T-cell (primary cell): Measurements from ENCODE around the gene IDH1. TPM values are rescaled to one million over a fixed set of nuclear protein-coding genes. Genes with fewer than 3 reads are reported as not detected.

ENCODE experiments used
- ATAC-seq, 4 experiments: fragments of 200-7000 bp in 3 of 4; fragments of 150-1000 bp in 1 of 4; cut with Tn5 transposase; replicated peaks in 1 of 4; 1 replicate in 3 of 4; 2 replicates in 1 of 4; pipeline ENCODE4 v1.10.0; 2021; ENCODE audit warnings: moderate library complexity in 3 of 4, mild to moderate bottlenecking in 2 of 4, moderate number of reproducible peaks in 1 of 4
- CTCF ChIA-PET, 2 donors: fragments of 300-600 bp; sonication (Branson Sonifier 250); formaldehyde crosslinking; loops; one replicate each; lab custom pipeline; 2022; ENCODE audit warnings: antibody characterized with exemption in 2 of 2; lab: Charles Lee
- POLR2A ChIA-PET, 2 donors: fragments of 300-600 bp; sonication (Branson Sonifier 250); formaldehyde crosslinking; loops; one replicate each; lab custom pipeline; 2022; ENCODE audit warnings: antibody characterized with exemption in 2 of 2; lab: Charles Lee
- DNase-seq, 35 experiments: peaks; one replicate each; pipeline versions ENCODE4 v3.0.0 to v3.0.0-alpha.2; 2013 to 2023
- H3K27ac ChIP-seq: one replicate; pipeline ENCODE4 v1.5.1; 2013; ENCODE audit warnings: low read length
- H3K27me3 ChIP-seq, 2 experiments: replicated peaks in 1 of 2; 1 replicate in 1 of 2; 2 replicates in 1 of 2; pipeline versions ENCODE4 v1.6.1 to v1.7.0; 2013; ENCODE audit warnings: low read length in 1 of 2, mixed read lengths in 1 of 2; ENCODE audit not compliant: control insufficient read depth in 2 of 2, insufficient read depth in 2 of 2; ENCODE audit errors: extremely low read depth in 1 of 2
- H3K36me3 ChIP-seq, 2 donors: 1 replicate in 1 of 2; 2 replicates in 1 of 2; pipeline versions ENCODE4 v1.6.1 to v1.7.0; 2013; ENCODE audit warnings: low read length in 1 of 2; ENCODE audit not compliant: control insufficient read depth in 2 of 2, insufficient read depth in 1 of 2; ENCODE audit errors: extremely low read depth in 1 of 2
- H3K4me1 ChIP-seq, 2 experiments: 1 replicate in 1 of 2; 2 replicates in 1 of 2; pipeline versions ENCODE4 v1.6.1 to v1.7.0; 2013; ENCODE audit warnings: low read length in 2 of 2, mixed read lengths in 1 of 2; ENCODE audit not compliant: insufficient read depth in 2 of 2, control insufficient read depth in 1 of 2; ENCODE audit errors: extremely low read depth in 1 of 2
- H3K4me3 ChIP-seq, 2 donors: 1 replicate in 1 of 2; 2 replicates in 1 of 2; pipeline versions ENCODE4 v1.5.1 to v1.7.0; 2013; ENCODE audit warnings: mild to moderate bottlenecking in 2 of 2, low read length in 1 of 2, moderate library complexity in 1 of 2; ENCODE audit not compliant: control insufficient read depth in 1 of 2; ENCODE audit errors: extremely low read depth in 1 of 2
- H3K9me3 ChIP-seq: 2 replicates; pipeline ENCODE4 v1.7.0; 2013
- H3K27ac Mint-ChIP-seq, 2 donors: one replicate each; pipeline ENCODE4 v1.8.0; 2020 to 2021; ENCODE audit warnings: mild to moderate bottlenecking in 2 of 2, mixed read lengths in 2 of 2
- H3K27me3 Mint-ChIP-seq, 2 donors: one replicate each; pipeline ENCODE4 v1.8.0; 2021 to 2022; ENCODE audit warnings: mixed read lengths in 2 of 2
- H3K36me3 Mint-ChIP-seq: one replicate; pipeline ENCODE4 v1.8.0; 2021; ENCODE audit warnings: mixed read lengths
- H3K4me1 Mint-ChIP-seq, 3 donors: one replicate each; pipeline ENCODE4 v1.8.0; 2020 to 2022; ENCODE audit warnings: mixed read lengths in 3 of 3, mild to moderate bottlenecking in 1 of 3
- H3K4me3 Mint-ChIP-seq, 3 donors: one replicate each; pipeline ENCODE4 v1.8.0; 2020 to 2022; ENCODE audit warnings: mild to moderate bottlenecking in 3 of 3, mixed read lengths in 3 of 3, moderate library complexity in 3 of 3
- H3K9me3 Mint-ChIP-seq, 3 donors: one replicate each; pipeline ENCODE4 v1.8.0; 2020 to 2022; ENCODE audit warnings: mixed read lengths in 3 of 3
- WGBS: methylation state at CpG from one replicate; pipeline ENCODE4 v1.1.5; 2013; ENCODE audit warnings: missing lambda C conversion rate; ENCODE audit not compliant: insufficient coverage; 5-methylcytosine and 5-hydroxymethylcytosine counted together
- total RNA-seq, 35 experiments: library from RNA in 6 of 35; stranded (reverse) in 6 of 35; fragments of 120-200 nt in 1 of 35; gene quantifications; one replicate each; pipeline versions ENCODE4 v1.2.1 to v1.2.4 and lab custom pipeline; 2013 to 2026

The IDH1 gene
- total RNA-seq, 5 donors from 2014 or later (not counting 1 experiment from before 2014, with no cell fraction given): 5.1 to 22.9 (median 22.2) TPM

DNA sequence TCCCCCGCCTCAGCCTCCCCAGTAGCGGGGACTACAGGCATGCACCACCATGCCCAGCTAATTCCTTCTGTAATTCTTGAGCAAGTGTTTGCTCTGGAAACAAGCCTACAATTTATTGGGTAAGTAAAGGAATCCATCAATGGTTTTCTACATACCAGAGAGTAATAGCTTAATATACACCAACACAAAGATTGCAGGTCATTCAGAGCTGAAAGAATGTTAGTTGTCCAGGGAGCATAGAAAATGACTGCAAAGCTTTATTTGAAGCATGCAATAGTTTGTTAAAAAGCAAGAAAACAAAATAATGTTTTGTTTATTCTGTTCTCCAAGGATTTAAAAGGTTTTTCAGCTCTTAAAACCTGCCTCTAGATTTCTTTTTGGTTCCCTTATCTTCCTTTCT is 5.6 kb downstream of the IDH1 start:
- peaks cover 3 to 60% of the 10 kb centered on the region in 2 donors for H3K36me3 ChIP-seq
- no peak overlapping the region for H3K27ac ChIP-seq
- H3K4me1 ChIP-seq: peaks cover 0 to 8% of the 10 kb centered on the region in 2 experiments
- no peaks in the 10 kb centered on the region for H3K27me3 ChIP-seq
- Mint-ChIP-seq H3K27me3 (no peaks in the 10 kb centered on the region), H3K27ac (no peak overlapping the region), H3K4me1 (peaks cover 12 to 26% (median 22%) of the 10 kb centered on the region in 3 donors), H3K36me3 (peaks cover 49% of the 10 kb centered on the region), H3K4me3 (no peak overlapping the region), H3K9me3 (no peaks in the 10 kb centered on the region)
- H3K4me3 ChIP-seq: no peak overlapping the region
- ChIA-PET CTCF (interaction anchor here in 1 of 2 donors (0.7 kb wide), 1 partner anchor 1266 kb away, joined by 3 read pairs; no protein-coding TSS in a partner anchor), POLR2A (no interaction called here)
- ATAC-seq (no peak), DNase-seq (no peak)
- 100% methylated on average over 1 of the region's 2 CpGs for WGBS
- H3K9me3 ChIP-seq: no peaks in the 10 kb centered on the region

DNA sequence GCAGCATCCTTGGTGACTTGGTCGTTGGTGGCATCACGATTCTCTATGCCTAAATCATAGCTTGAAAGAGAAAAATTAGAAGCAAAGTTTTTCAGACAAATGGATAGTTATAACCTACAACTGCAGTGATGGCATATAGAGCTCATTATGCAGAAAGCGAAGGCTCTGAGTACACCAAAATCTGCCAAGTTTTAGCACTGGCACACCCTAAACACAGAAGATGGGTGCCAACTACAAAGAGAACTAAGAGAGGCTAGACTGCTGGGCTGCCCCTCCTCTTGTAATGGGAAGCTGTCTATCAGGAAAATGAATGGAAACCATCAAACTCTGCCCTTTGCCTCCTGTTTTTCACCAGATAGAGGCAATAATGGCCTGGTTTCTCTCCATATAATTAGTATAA is 6.3 kb downstream of the IDH1 start:
- CTCF ChIA-PET: interaction anchor here in 1 of 2 donors (0.7 kb wide), 1 partner anchor 1266 kb away, joined by 3 read pairs; no protein-coding TSS in a partner anchor
- no peak overlapping the region for H3K27ac Mint-ChIP-seq
- no CpG with 5 or more reads among the region's 3 CpGs for WGBS
- Histone ChIP-seq H3K27me3 (no peaks in the 10 kb centered on the region), H3K4me3 (no peak overlapping the region), H3K36me3 (peaks cover 3 to 66% of the 10 kb centered on the region in 2 donors), H3K4me1 (peaks cover 0 to 1% of the 10 kb centered on the region in 2 experiments), H3K27ac (no peak overlapping the region), H3K9me3 (no peaks in the 10 kb centered on the region)
- POLR2A ChIA-PET: no interaction called here
- H3K27me3 Mint-ChIP-seq: no peaks in the 10 kb centered on the region
- peaks cover 55% of the 10 kb centered on the region for H3K36me3 Mint-ChIP-seq
- no peak for DNase-seq
- no peak for ATAC-seq
- H3K4me3 Mint-ChIP-seq: no peak overlapping the region
- peaks cover 7 to 21% (median 16%) of the 10 kb centered on the region in 3 donors for H3K4me1 Mint-ChIP-seq
- no peaks in the 10 kb centered on the region for H3K9me3 Mint-ChIP-seq

DNA sequence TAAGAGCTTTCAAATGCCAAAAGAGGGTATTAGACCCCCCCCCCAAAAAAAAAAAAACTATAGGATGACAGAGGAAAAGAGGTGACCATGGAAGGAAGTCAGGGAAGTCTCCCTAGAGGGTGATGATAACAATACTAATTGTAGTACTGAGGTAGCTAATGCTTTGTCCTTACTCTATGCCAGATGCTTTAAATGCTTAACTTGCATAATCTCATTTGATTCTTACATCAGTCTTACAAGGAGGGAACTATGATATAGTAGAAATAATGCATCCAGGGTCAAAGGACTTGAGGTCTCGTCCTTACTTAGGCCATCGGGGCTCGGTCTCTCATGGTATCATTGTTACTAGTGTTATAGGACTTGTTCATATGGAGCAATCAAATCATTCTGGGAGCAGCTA is 9.1 kb downstream of the IDH1 start:
- no peaks in the 10 kb centered on the region for H3K9me3 Mint-ChIP-seq
- peaks cover 69% of the 10 kb centered on the region for H3K36me3 Mint-ChIP-seq
- no peak for DNase-seq
- no peak overlapping the region for H3K4me3 Mint-ChIP-seq
- WGBS: no CpG with 5 or more reads among the region's 3 CpGs
- Histone ChIP-seq H3K4me1 (no peaks in the 10 kb centered on the region), H3K36me3 (peaks cover 0 to 65% of the 10 kb centered on the region in 2 donors), H3K27ac (no peak overlapping the region), H3K4me3 (no peak overlapping the region), H3K27me3 (no peaks in the 10 kb centered on the region), H3K9me3 (no peaks in the 10 kb centered on the region)
- ChIA-PET POLR2A (no interaction called here), CTCF (interaction anchor here in 1 of 2 donors (0.7 to 0.8 kb wide), 2 partner anchors 11 to 120 kb away, joined by 3 to 5 read pairs; no protein-coding TSS in a partner anchor)
- no peak overlapping the region for H3K27ac Mint-ChIP-seq
- H3K4me1 Mint-ChIP-seq: peaks cover 0 to 6% (median 0%) of the 10 kb centered on the region in 3 donors
- ATAC-seq: no peak
- no peaks in the 10 kb centered on the region for H3K27me3 Mint-ChIP-seq

DNA sequence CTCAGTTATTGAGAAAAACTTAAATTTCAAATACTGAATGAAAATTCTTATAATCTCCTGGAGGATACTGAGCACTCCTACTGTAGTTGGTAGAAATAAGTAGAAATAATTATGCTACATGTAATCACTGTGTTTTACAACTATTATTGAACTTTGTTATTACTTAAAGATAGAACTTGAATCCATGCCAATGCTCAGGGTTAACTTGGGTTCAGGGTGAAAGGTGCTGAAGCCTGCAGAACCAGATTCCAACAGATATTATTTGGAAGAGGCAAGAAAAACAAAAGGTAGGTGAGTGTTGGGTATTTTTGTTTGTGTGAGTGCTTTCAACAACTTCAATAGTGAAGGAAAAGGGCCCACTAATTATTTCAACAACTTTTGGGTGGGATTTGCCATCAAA is 10.4 kb downstream of the IDH1 start:
- no peaks in the 10 kb centered on the region for H3K4me1 Mint-ChIP-seq
- H3K9me3 Mint-ChIP-seq: no peaks in the 10 kb centered on the region
- DNase-seq: no peak
- H3K4me3 ChIP-seq: no peak overlapping the region
- no peak overlapping the region for H3K27ac Mint-ChIP-seq
- no peaks in the 10 kb centered on the region for H3K9me3 ChIP-seq
- H3K36me3 ChIP-seq: peaks cover 4 to 65% of the 10 kb centered on the region in 2 donors
- no peaks in the 10 kb centered on the region for H3K27me3 ChIP-seq
- no peak overlapping the region for H3K4me3 Mint-ChIP-seq
- ATAC-seq: no peak
- CTCF ChIA-PET: no interaction called here
- no peak overlapping the region for H3K27ac ChIP-seq
- no peaks in the 10 kb centered on the region for H3K27me3 Mint-ChIP-seq
- no peaks in the 10 kb centered on the region for H3K4me1 ChIP-seq
- POLR2A ChIA-PET: no interaction called here
- H3K36me3 Mint-ChIP-seq: peaks cover 65% of the 10 kb centered on the region

DNA sequence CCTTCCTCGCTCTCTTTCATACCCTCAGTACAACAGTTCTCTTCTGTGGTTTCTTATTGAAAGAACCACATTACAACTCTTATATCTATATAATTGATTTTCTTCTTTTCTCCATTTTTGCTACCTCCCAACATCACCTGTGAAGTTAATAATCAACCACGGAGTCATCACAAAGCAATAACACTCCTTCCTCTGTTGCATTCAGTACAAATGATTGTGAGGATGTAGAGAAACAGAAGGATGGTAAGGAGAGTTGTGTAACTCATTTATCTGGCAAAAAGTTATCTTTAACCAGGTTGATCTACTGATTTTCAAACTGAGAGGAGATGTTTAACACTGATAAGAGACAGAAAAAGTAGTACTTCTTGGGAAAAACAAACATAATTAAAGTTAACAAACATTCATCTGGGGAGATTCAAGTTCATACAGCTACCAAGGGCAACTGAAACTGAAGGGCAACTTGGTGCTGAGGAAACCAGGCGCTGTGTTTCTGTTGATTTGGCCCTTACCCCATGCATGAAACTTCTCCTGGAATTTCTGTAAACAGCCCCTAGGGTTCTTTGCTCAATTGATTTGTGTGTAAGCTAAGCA is 14.2 kb downstream of the IDH1 start:
- H3K4me3 ChIP-seq: no peak overlapping the region
- no peaks in the 10 kb centered on the region for H3K27me3 Mint-ChIP-seq
- no peaks in the 10 kb centered on the region for H3K9me3 ChIP-seq
- no CpG with 5 or more reads among the region's 3 CpGs for WGBS
- ChIA-PET POLR2A (no interaction called here), CTCF (no interaction called here)
- no peaks in the 10 kb centered on the region for H3K27me3 ChIP-seq
- H3K4me1 Mint-ChIP-seq: no peaks in the 10 kb centered on the region
- H3K4me3 Mint-ChIP-seq: no peak overlapping the region
- peaks cover 0 to 4% (median 0%) of the 10 kb centered on the region in 3 donors for H3K9me3 Mint-ChIP-seq
- ATAC-seq (no peak), DNase-seq (no peak)
- no peaks in the 10 kb centered on the region for H3K4me1 ChIP-seq
- peaks cover 4 to 54% of the 10 kb centered on the region in 2 donors for H3K36me3 ChIP-seq
- no peak overlapping the region for H3K27ac ChIP-seq
- H3K27ac Mint-ChIP-seq: no peak overlapping the region
- peaks cover 70% of the 10 kb centered on the region for H3K36me3 Mint-ChIP-seq

DNA sequence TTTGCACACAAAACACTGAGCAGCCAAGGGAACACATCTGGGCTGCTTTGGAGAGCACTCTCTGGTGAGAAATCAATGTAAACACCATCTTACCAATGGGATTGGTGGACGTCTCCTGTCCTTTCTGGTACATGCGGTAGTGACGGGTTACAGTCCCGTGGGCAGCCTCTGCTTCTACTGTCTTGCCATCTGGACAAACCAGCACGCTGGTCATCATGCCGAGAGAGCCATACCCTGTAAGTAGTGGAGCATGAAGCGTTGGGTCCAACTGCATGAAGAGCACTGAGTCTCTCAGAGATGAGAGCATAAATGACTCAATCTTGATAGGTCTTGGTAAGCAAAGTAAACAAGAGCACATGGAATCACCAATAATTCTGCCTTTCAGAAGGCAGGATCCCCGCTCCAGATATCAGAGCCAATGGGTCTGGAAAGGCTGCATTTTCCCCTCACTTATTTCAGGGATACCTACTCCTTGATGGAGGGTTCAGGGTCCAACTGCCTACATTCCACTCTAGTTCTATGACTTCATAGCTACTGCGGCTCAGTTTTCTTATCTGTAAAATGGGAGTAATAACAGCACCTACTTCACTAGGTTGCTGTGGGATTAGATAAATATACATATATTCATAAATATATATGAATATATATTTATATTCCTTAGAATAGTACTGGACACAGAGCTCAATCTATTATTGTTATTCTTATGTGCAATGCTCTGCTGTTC is 14.9 kb downstream of the IDH1 start:
- no peak for ATAC-seq
- Histone ChIP-seq H3K9me3 (no peaks in the 10 kb centered on the region), H3K27ac (no peak overlapping the region), H3K4me3 (no peak overlapping the region), H3K36me3 (peaks cover 4 to 54% of the 10 kb centered on the region in 2 donors), H3K4me1 (no peaks in the 10 kb centered on the region), H3K27me3 (no peaks in the 10 kb centered on the region)
- CTCF ChIA-PET: no interaction called here
- Mint-ChIP-seq H3K9me3 (peaks cover 0 to 7% (median 3%) of the 10 kb centered on the region in 3 donors), H3K4me1 (no peaks in the 10 kb centered on the region), H3K27me3 (no peaks in the 10 kb centered on the region), H3K27ac (no peak overlapping the region), H3K4me3 (no peak overlapping the region), H3K36me3 (peaks cover 78% of the 10 kb centered on the region)
- POLR2A ChIA-PET: no interaction called here
- 98% methylated on average over 8 of the region's 9 CpGs for WGBS
- no peak for DNase-seq
